SU-DHL-6 (cell line): ENCODE results near the gene HOXB6.

Source experiments
- CTCF ChIP-seq: fragments of 200-600 bp; sonication (generic); IDR thresholded peaks from one replicate; pipeline ENCODE4 v1.5.1; 2017; ENCODE audit warnings: antibody characterized with exemption, mild to moderate bottlenecking, low read length, moderate library complexity; ENCODE audit not compliant: insufficient read depth, poor library complexity, severe bottlenecking
- EZH2phosphoT487 ChIP-seq: fragments of 200-600 bp; sonication (generic), shearing (Covaris generic); conservative IDR thresholded peaks from 2 replicates; pipeline ENCODE4 v1.6.1; 2018; ENCODE audit warnings: mild to moderate bottlenecking, antibody characterized with exemption, low read length, moderate library complexity, mixed read lengths

DNA sequence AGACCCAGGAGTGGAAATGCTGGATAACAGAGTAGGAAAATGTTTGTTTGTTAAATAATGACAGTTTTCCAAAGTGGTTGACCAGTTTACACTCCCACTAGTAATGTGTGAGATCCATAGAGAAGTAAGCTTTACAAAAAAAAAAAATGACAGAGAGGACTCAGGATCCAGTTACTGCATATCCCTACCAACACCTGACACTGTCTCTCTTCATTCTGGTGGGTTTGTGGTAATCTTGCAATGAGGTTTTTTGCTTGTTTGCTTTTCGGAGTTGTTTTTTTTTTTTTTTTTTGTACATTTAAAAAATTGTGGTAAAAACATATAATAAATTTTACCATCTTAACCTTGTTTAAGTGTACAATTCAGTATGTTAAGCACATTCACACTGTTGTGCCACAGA lies 45.0 kb upstream of the HOXB6 start:
- no peak for TF ChIP-seq CTCF
- no peak for TF ChIP-seq EZH2phosphoT487
